HG03066 (cell line): ENCODE results near the gene EPS8L3.
"Not testable (repeated sequence)": the region's sequence is repeated elsewhere in the genome, so short reads cannot be mapped to it uniquely, and the experiment has no call there.

Experiments used
- ATAC-seq: cut with Tn5 transposase; IDR thresholded peaks from one replicate; pipeline ENCODE4 v1.9.1; 2021; ENCODE audit warnings: low read depth; ENCODE audit not compliant: unreplicated experiment

Gene EPS8L3, protein sequence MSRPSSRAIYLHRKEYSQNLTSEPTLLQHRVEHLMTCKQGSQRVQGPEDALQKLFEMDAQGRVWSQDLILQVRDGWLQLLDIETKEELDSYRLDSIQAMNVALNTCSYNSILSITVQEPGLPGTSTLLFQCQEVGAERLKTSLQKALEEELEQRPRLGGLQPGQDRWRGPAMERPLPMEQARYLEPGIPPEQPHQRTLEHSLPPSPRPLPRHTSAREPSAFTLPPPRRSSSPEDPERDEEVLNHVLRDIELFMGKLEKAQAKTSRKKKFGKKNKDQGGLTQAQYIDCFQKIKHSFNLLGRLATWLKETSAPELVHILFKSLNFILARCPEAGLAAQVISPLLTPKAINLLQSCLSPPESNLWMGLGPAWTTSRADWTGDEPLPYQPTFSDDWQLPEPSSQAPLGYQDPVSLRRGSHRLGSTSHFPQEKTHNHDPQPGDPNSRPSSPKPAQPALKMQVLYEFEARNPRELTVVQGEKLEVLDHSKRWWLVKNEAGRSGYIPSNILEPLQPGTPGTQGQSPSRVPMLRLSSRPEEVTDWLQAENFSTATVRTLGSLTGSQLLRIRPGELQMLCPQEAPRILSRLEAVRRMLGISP

DNA sequence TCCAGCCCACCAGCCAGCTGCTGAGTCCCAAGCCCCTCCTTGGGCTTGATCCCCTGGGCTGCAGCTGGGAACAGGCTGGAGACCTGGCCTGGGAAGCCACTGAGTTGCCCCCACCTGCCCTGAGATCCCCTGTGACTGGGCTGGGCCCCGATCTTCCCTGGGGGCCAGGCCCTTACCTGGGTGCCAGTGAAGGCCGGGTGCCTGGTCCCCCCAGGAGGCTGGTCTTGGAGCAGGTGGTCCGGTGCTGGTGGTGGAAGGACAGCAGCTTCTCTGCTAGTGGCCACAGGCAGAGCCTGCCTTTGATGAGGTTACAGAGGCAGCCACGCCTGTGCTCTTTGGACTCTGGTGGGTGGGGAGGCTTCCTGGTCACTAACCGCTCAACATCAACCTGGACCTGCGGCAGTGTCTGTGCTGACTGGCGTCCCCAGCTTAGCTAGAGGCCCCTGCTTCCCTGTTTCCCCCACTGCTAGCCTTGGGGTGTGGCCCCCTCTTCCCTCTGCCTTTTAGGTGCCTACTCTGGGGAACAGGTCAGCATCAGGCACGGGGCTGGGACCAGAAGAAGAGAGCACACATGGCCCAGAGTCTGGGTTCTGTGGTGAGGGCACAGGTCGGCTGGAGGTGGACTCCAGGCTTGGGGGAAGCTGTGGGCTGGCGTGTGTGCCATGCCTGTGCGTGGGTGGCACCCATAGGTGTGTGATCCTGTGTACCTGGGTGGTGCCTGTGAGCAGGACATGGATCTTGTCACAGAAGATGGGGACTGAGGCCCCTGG is at the start of gene EPS8L3:
EPS8L3 (minus strand) TSS at position 278 of the 770 bp plus-strand sequence. CDS start 2,174 bp downstream, outside the sequence.
- ATAC-seq: no peak

DNA sequence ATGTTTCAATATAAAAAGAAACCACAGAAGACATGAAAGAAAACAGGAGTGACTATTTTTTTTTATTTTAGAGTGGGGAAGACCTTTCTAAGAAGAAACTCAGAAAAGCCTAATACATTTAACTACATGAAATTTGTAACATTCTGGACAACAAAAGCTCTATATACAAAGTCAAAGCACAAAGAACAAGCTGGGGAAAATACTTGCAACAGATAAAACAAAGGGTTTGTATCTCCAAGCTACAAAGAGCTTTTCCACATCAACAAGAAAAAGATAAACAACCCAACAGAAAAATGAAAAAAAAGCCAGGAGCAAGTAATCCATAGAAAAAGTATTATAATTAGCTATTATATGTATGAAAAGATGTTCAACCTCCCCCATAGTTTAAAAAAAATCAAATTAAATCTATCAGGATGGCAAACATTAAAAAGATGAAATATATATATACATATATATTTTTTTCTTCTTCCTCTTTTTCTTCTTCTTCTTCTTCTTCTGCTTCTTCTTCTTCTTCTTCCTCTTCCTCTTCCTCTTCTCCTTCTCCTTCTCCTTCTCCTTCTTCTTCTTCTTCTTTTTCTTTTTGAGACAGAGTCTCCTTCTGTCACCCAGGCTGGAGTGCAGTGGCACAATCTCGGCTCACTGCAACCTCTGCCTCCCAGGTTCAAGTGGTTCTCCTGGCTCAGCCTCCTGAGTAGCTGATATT is 49.1 kb upstream of the EPS8L3 start:
- ATAC-seq: no peak

DNA sequence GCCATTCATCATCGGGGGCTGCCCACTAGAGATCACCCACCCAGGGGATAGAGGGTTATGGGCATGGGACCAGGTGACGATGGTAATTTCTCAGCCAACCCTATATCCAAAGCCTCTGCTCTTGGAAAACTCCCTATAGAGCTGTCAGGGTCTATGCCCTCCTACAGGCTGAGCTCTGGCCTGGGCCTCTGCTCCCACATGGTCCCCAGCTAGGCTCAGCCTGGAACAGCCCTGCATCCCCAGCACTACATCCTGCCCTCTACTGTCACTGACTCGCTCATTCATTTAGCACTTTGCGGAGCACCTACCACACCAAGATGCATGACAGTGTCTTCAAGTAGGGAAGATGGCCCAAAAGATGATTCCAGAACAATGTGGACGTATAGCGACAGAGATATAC is 45.0 kb upstream of the EPS8L3 start:
- no peak for ATAC-seq

DNA sequence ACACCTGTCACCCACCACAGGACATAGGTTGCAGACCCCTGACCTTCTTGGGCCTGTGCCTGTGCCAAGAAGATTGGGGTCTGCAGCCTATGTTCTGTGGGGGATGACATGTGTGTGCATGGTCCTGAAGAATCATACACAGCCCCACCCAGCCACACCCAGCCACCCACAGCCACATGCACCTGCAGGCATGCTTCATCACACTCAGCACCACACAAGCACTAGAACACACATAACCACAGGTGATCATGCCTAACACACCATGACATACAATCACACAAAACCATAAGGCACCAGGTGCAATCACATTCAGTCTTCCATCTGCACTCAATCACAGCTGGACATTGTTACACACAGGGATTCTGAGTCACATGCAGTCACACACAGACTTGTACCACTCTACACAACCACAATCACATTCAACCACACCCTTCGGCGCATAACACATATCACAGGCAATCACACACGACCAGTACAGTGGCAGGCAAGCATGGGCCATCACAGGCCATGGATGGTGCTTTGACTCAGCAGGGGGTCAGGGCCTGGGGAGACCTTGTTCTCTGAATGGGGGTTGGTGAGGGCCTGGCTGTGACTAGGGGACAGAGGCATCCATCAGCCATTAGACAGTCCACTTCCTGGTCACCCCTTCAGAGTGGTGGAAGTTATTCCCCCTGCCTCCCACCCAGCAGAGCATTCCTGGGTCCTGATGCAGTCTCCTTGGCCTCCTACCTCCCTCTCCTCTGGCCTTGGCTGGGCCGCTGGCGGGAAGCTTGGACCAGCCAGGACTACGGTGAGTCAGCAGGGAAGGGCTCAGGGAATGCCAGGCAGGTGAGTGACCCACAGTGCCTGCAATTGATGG is 44.3 kb upstream of the EPS8L3 start:
- ATAC-seq: no peak

DNA sequence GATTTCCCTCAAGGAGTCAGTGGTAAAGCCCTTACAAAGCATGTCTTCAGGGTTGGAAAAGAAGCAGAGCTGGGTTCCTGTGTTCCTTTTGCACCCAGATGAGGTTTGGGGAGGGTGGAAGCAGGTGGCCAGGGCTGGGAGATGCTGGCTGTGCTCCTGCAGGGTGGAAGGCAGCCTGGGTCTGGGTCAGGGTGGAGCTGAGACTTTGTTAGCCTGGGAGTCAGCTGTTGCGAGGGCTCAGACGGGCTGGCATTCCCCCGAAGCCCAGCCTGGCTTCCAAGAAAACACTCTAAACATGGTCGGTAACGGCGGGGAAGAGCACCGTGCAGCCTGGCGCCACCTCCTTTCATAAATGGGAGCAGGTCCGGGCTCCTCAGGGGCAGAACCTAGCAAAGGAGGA is 43.7 kb upstream of the EPS8L3 start:
- no peak for ATAC-seq

DNA sequence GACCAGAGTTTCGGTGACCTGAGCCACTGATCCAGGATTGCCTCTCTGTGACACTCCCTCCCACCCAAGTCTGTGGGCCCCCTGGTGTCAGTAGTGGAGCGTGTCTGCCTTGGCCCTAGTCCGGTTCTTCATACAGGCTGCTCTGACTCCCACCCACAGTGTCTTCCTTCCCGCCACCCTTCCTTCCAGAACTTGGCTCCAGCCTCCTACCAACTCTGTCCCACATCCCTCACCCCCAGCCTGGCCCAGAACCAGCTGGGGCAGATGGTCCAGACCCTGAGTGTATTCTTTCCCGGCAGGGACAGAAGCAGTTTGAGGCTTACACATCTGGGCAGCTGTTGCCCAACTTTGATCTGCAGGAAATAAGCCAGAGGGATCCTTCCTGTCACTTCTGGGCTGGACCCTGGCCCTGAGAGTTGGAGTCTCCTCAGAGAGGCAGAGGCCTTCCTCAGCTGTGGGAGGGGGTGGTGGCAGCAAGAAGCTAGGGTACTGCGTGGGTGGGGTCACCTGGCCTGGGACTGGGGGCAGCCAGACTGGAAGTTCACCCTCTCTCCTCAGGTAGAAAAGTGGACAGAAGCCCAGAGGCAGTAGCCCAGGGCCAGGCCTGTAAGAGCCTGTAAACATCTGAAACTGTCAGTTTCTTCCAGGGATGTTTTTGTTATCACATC is 43.1 kb upstream of the EPS8L3 start:
- no peak for ATAC-seq

DNA sequence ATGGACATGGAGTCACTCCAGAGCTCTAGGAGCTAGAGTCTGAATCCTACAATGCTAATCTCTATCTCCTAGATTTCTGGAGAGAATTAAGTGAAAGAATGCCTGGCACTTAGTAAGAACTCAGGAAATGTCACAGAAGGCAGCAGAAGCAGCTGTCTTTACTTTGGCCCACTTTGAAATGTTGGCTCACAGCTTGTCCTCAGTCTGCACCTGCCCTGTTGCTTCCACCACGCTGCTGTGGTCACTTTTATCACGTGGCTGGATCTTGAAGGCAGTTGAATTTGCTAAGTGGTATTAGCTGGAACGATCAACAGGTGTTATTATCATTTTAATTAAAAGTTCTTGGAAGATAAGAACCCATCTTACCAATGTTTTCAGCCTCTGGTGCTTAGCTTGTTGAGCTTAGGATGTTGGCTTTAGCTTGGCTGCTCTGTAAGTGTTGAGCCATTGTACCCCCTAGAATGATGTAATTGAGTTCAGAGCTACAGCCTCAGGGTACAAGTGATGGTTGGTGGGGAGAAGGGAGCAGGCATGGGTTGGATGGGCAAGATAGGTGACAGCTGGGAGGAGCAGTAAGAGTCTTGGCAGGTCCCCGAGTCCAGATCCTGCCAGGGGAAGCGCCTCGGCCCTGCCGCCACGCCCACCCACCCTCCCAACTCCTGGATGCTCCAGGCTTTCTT is 41.9 kb upstream of the EPS8L3 start:
- no peak for ATAC-seq

DNA sequence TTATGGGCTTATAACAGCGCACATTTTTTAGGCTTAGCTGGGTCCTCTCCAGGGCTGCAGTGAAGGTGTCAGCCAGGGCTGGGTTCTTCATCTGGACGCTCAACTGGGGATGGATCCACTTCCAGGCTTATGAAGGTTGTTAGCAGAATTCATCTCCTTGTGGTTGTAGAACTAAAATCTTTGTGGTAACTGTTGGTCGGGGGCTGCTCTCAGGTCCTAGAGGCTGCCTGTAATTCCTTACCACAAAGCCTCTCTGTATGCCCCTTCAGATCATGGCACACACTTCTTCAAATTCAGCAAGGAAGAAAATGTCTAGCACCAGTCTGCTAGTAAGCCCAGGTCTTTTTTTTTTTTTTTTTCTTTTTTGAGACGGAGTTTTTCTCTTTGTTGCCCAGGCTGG is 40.9 kb upstream of the EPS8L3 start:
- no peak for ATAC-seq

DNA sequence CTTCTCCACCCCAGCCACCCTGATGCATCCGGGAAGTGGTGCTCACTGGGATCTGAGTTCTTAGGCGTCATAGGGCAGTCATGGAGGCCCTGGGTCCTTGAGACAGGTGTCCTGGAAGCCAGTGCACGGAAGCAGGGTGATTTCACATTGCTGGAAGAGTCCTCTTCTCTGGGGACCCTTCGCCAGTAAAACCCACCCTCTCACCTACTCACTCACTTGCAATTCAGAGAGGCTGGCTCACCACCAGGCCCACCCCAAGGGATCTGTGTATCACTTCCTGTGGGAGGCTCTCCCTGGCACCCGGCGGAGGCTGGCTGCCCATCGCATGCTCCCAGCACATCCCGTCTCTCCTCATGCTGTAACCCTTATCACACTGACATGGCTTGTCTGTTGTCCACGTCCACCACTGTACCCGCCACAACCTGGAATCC is 40.2 kb upstream of the EPS8L3 start:
- ATAC-seq: no peak

DNA sequence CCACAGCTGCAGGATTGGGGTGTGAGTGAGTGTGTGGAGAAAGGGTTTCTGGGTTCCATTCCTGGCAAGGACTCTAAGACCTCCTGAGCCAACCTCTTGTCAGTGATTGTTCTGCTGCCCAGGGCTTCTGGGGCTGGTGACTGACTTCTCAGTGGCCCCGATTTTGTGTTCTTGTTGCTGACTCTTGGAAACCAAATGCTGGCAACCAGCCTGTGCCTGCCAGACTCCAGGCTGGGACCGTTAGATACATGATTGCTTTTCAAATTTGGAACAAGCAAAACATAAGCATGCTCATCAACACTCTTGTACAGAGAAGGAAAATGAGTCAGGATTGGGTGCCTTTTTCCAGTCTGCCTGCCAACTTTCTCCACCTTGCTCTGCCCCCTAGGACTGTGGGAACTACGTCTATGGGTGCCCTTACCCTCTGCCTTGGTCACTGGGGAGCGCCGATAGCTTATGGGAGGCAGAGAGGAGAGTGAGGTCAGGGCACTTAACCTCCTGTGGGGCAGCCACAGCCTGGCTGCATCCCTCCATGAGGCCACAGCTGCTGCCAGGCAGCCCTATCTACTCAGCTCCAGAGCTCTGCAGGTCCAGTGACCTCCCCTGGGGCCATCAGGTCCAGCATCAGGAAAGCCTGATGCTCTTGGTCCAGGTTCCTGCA is 39.3 kb upstream of the EPS8L3 start:
- no peak for ATAC-seq

DNA sequence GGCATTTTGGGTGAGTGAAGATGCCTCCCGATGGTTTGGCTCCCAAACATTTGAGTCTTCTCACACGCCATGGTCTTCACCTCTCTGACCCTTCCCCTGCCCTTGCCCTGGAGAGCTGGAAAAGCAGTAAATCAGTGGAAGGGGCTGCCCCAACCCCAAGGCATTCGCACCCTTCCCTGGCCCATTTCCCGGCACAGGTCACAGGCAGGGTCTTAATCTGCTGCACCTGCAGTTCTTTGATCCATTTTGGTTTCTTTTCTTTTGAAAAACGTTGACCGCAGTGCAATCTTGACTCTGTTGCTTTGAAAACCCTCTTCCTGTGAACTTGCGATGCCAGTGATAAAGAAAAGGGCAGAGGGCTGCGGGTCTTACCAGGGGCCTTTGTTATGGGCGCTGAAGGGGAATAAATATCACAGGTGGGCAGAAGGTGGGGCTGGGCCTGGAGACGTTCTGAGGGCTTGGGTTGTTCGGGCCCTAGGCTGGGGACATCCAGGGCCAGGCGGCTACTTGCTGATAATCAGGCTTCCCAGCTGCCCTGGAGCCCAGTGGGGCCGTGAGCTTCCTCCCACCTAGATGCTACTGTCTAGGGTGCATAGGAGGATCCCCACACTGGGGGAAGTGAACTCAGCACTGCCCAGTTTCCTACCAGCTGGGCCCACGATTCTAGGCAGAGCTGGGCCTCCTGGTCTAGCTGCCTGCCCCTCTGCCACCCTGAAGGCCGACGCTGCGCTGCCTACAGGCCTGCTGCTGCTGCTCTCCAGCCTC is 38.6 kb upstream of the EPS8L3 start:
- no peak for ATAC-seq

DNA sequence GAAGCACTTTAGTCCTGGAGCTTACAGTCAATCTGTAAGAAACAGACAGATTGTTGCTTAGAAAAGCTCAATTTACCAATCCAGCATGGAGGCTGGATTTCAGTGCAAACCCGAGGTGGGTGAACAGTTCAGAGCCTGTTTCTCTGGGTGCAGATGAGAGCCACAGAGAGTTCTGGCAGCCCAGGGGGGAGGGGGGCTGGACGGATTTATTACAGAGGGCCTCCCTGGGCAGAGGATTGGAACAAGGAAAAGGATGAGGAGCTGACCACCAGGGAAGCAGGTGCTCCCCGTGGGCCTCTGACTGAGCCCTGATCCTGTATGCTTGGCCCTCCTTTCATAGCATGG is 38.0 kb upstream of the EPS8L3 start:
- ATAC-seq: no peak

DNA sequence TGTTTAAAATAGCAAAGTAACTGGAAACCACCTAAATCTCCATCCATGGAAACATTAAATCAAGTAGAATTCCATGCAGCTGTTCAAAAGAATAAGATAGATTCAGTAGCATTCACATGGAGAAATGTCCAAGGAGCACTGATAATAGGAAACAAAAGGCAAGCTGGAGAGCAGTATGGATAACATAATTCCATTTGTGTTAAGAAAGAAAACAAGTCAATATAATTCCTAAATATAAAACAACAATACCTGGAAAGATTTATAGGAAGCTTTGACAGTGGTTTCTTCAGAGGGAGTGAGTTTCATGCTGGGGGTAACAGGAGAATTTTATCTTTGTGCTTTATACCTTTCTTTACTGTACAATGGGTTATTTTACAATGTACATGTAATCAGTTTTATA is 36.6 kb upstream of the EPS8L3 start:
- ATAC-seq: no peak

DNA sequence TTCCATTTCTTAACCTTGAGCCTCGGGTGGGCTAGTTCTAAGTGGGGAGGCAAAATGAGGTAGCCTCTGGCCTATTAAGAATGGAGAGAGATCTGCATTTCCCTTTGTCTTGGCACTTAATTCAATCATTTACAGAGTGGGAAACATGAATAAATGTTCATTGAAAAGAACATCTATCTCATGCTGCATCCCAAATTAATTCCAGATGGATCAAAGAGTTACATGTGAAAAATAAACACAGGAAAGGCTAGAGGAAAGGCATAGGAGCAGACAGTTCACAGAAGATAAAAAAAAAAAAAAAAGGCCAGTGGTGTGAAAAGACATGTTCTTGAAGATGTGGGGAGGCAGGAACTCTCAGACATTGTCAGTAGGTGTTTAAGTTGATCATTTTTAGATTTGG is 35.7 kb upstream of the EPS8L3 start:
- ATAC-seq: no peak

DNA sequence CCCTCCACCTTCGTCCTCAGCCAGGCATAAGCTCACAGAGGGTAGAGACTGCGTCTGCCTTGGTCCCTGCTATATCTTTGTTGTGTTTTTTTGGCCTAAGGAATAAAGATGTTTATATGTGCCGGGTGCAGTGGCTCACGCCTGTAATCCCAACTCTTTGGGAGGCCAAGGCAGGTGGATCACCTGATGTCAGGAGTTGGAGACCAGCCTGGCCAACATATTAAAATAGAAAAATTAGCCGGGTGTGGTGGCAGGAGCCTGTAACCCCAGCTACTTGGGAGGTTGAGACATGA is 33.5 kb upstream of the EPS8L3 start:
- not testable (repeated sequence) for ATAC-seq

DNA sequence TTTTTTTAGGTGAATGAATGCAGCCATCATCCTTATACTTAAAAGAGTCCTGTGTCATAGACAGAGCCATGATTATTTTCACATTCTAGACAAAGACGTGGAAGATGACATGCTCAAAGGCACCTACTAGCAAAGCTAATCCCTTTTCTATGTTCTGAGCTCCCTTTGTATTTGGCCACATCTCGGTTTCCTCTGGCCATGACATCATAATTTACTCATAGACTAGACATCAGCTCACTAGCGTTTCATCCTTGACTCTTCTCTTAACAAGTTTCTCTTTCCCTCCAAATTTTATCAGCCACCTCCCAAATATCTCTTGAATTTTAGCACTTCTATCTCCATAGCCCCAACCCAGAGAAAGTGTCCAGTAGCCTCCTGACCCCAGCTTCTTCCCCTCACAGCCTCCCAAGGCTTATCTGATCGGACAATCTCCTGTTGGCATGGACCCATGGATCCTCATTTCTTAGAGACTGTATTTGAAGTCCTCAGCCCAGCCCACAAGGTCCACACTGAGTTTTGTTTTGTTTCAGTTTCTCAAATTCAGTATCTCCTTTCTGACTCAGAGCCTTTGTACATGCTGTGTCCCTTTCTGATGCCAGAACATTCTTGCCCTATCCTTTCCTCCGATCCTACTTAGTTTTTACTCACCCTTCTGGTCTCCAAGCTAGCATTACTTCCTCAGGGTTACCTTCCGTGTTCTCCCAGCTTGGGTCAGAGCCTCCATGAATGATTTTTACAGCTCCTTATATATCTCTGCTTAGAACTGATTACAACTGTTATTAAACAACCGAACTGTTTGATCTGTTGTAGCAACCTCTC is 33.0 kb upstream of the EPS8L3 start:
- ATAC-seq: no peak
